Endothelial cell of umbilical vein (primary cell): ENCODE data around the gene HNRNPLL. TPM values are rescaled to one million over a fixed set of nuclear protein-coding genes. Genes with fewer than 3 reads are reported as not detected.

Source experiments
- BruUV-seq: library from RNA; stranded (reverse); fragments of 400-500 nt; replicated peaks from 2 replicates; lab custom pipeline; 2021; lab: Mats Ljungman, UMichigan
- CTCF ChIA-PET: fragments of 300-600, 350-600 bp; sonication (Branson Sonifier 250); formaldehyde crosslinking; loops from one replicate; lab custom pipeline; 2021; ENCODE audit warnings: antibody characterized with exemption, inconsistent platforms; lab: Charles Lee
- POLR2A ChIA-PET: fragments of 300-600, 350-600 bp; sonication (Branson Sonifier 250); formaldehyde crosslinking; loops from one replicate; lab custom pipeline; 2021; ENCODE audit warnings: antibody characterized with exemption, inconsistent platforms; lab: Charles Lee
- DNase-seq: peaks from one replicate; pipeline ENCODE4 v3.0.0-alpha.2; 2011; ENCODE audit warnings: low read depth, low spot score
- FAIRE-seq: peaks from 2 replicates; lab custom pipeline; 2011; peaks lifted over from hg19 to GRCh38; lab: Jason Lieb, UNC
- H2AFZ ChIP-seq: 2 replicates; pipeline ENCODE4 v1.6.0; 2012; ENCODE audit warnings: low read depth, low read length, control low read depth, inconsistent platforms
- H3K27ac ChIP-seq: 2 replicates; pipeline ENCODE4 v1.5.1; 2011; ENCODE audit warnings: low read depth, mild to moderate bottlenecking, control low read depth, low read length, moderate library complexity; ENCODE audit not compliant: insufficient read depth
- H3K27me3 ChIP-seq, 2 experiments: 2 replicates each; pipeline versions ENCODE4 v1.6.0 to v1.6.1; 2011; ENCODE audit warnings: low read length in 2 of 2, mixed read lengths in 1 of 2; ENCODE audit not compliant: control insufficient read depth in 2 of 2, insufficient read depth in 2 of 2
- H3K36me3 ChIP-seq, 2 experiments: 2 replicates in 1 of 2; 3 replicates in 1 of 2; pipeline ENCODE4 v1.5.1; 2011; ENCODE audit warnings: low read length in 2 of 2, mild to moderate bottlenecking in 1 of 2, moderate library complexity in 1 of 2; ENCODE audit not compliant: control insufficient read depth in 2 of 2, insufficient read depth in 2 of 2; ENCODE audit errors: extremely low read depth in 1 of 2
- H3K4me1 ChIP-seq: 3 replicates; pipeline ENCODE4 v1.5.1; 2011; ENCODE audit warnings: mild to moderate bottlenecking, low read length; ENCODE audit not compliant: control insufficient read depth, insufficient read depth; ENCODE audit errors: extremely low read depth
- H3K4me2 ChIP-seq: 2 replicates; pipeline ENCODE4 v1.6.1; 2011; ENCODE audit warnings: low read length, control low read depth, mixed read lengths; ENCODE audit not compliant: insufficient read depth
- H3K4me3 ChIP-seq, 3 experiments: fragments of 200-600 bp in 1 of 3; sonication (generic), shearing (Covaris generic) in 1 of 3; replicated peaks in 1 of 3; 2 replicates each; pipeline ENCODE4 v1.5.1; 2011 to 2016; ENCODE audit warnings: control low read depth in 3 of 3, low read length in 3 of 3, mild to moderate bottlenecking in 2 of 3, inconsistent platforms in 1 of 3, low read depth in 1 of 3, moderate library complexity in 1 of 3; ENCODE audit not compliant: insufficient read depth in 1 of 3
- H3K79me2 ChIP-seq: 2 replicates; pipeline ENCODE4 v1.6.0; 2012; ENCODE audit warnings: low read length, inconsistent platforms; ENCODE audit not compliant: control insufficient read depth, insufficient read depth
- H3K9ac ChIP-seq: replicated peaks from 2 replicates; pipeline ENCODE3; 2011; ENCODE audit warnings: low read length, control low read depth; ENCODE audit not compliant: insufficient read depth; ENCODE audit errors: extremely low read depth
- H3K9me1 ChIP-seq: replicated peaks from 3 replicates; pipeline ENCODE4 v1.6.0; 2011; ENCODE audit warnings: mild to moderate bottlenecking, low read length; ENCODE audit not compliant: control insufficient read depth, insufficient read depth; ENCODE audit errors: extremely low read depth
- H3K9me3 ChIP-seq: replicated peaks from 2 replicates; pipeline ENCODE4 v1.5.1; 2012; ENCODE audit warnings: low read length, inconsistent platforms; ENCODE audit not compliant: control insufficient read depth, insufficient read depth
- H4K20me1 ChIP-seq: replicated peaks from 2 replicates; pipeline ENCODE3; 2011; ENCODE audit warnings: mild to moderate bottlenecking, low read length; ENCODE audit not compliant: control insufficient read depth, insufficient read depth; ENCODE audit errors: extremely low read depth
- CTCF ChIP-seq, 2 donors: IDR thresholded peaks; 1 replicate in 1 of 2; 2 replicates in 1 of 2; pipeline ENCODE4 v1.5.1; 2011; ENCODE audit warnings: low read length in 2 of 2, mild to moderate bottlenecking in 2 of 2, moderate library complexity in 2 of 2, control low read depth in 1 of 2, inconsistent platforms in 1 of 2, low read depth in 1 of 2; ENCODE audit not compliant: insufficient read depth in 1 of 2; ENCODE audit errors: extremely low read depth in 1 of 2
- EZH2 ChIP-seq: IDR thresholded peaks from 2 replicates; pipeline ENCODE4 v1.6.1; 2012; ENCODE audit warnings: borderline replicate concordance, low read depth, mild to moderate bottlenecking, moderate library complexity, low read length, inconsistent platforms; ENCODE audit not compliant: severe bottlenecking
- FOS ChIP-seq: IDR thresholded peaks from 2 replicates; pipeline ENCODE4 v1.6.1; 2011; ENCODE audit warnings: mild to moderate bottlenecking, low read length, moderate library complexity, borderline replicate concordance; ENCODE audit not compliant: insufficient read depth
- GATA2 ChIP-seq: IDR thresholded peaks from 2 replicates; pipeline ENCODE4 v1.7.0; 2011; ENCODE audit warnings: low read depth, mild to moderate bottlenecking, moderate library complexity, mixed read lengths, low read length; ENCODE audit not compliant: insufficient read length, insufficient read depth
- JUN ChIP-seq: IDR thresholded peaks from 2 replicates; pipeline ENCODE4 v1.6.1; 2011; ENCODE audit warnings: borderline replicate concordance, low read depth; ENCODE audit not compliant: insufficient read length, insufficient read depth
- MAX ChIP-seq: IDR thresholded peaks from 2 replicates; pipeline ENCODE4 v1.6.1; 2011; ENCODE audit not compliant: insufficient read depth, insufficient read length
- MYC ChIP-seq: IDR thresholded peaks from one replicate; pipeline ENCODE4 v1.6.1; 2011; ENCODE audit warnings: mild to moderate bottlenecking, low read depth, low read length
- POLR2A ChIP-seq: IDR thresholded peaks from 2 replicates; pipeline ENCODE4 v1.6.1; 2012; ENCODE audit warnings: low read depth, mild to moderate bottlenecking, control low read depth, low read length
- POLR2AphosphoS5 ChIP-seq: IDR thresholded peaks from 2 replicates; pipeline ENCODE4 v1.6.1; 2012; ENCODE audit warnings: low read depth, mild to moderate bottlenecking, control low read depth, low read length, moderate library complexity; ENCODE audit not compliant: insufficient read depth
- dilution Hi-C: fragments of 300-500 bp; cut with MboI; formaldehyde crosslinking; loops from one replicate; pipeline ENCODE4 v1.15.0; 2019; ENCODE audit warnings: low sequenced_read_pairs; ENCODE audit not compliant: extremely low pct_ligation_motif_present
- intact Hi-C: fragments of 100-400 bp; cut with micrococcal nuclease; formaldehyde crosslinking; loops from one replicate; pipeline ENCODE4 v1.10.0; 2022
- polyA plus RNA-seq, 4 experiments: library from polyadenylated mRNA; depleted of rRNA in 3 of 4; stranded (reverse) in 3 of 4; unstranded in 1 of 4; fragments of >200 nt; gene quantifications; 2 replicates each; pipeline versions ENCODE4 v1.2.1 to v1.2.3, GENCODE V29; 2011 to 2012; ENCODE audit warnings: missing spikeins in 1 of 4
- total RNA-seq: library from RNA; stranded (reverse); gene quantifications from 2 replicates; pipeline ENCODE4 v1.2.3, GENCODE V29; 2021

HNRNPLL gene
- total and polyA plus RNA-seq, 2 donors (not counting 3 experiments of a cell fraction or from before 2014, with no cell fraction given) = 19.8 to 56.2 TPM

GRCh38 chr2:38621018-38621417 lies 18.3 kb upstream of the HNRNPLL start:
- BruUV-seq = no TSS peak
- Histone ChIP-seq H3K9me1 (no peaks in the 10 kb centered on the region), H4K20me1 (no peaks in the 10 kb centered on the region), H3K27ac (no peak overlapping the region), H3K4me1 (no peaks in the 10 kb centered on the region), H3K27me3 (peaks cover 1 to 5% of the 10 kb centered on the region in 2 experiments), H3K36me3 (no peaks in the 10 kb centered on the region), H3K4me3 (no peak overlapping the region), H3K79me2 (no peaks in the 10 kb centered on the region), H3K9ac (no peak overlapping the region), H2AFZ (no peak overlapping the region), H3K4me2 (no peak overlapping the region), H3K9me3 (no peaks in the 10 kb centered on the region)
- DNase-seq = no peak
- CTCF ChIA-PET = interaction anchor here (3.5 kb wide), 1 partner anchor 17 kb away, joined by 15 read pairs; the partner anchor contains the start of gene HNRNPLL
- no peak for FAIRE-seq
- intact Hi-C loops = no loop called here
- no peak for TF ChIP-seq EZH2
- TF ChIP-seq POLR2A = no peak
- no peak for TF ChIP-seq CTCF (IDR thresholded peaks at IDR 0.05; ENCODE audit: extremely low read depth in 1 of 2, insufficient read depth in 1 of 2, low read depth in 1 of 2, low read length in 2 of 2)
- TF ChIP-seq FOS = no peak
- no peak for TF ChIP-seq MAX
- no peak for TF ChIP-seq MYC
- no peak for TF ChIP-seq POLR2AphosphoS5
- no peak for TF ChIP-seq JUN
- no peak for TF ChIP-seq GATA2
- dilution Hi-C loops = no loop called here
- POLR2A ChIA-PET = no interaction called here
